ENCODE results near the gene LY6G6D.

Gene LY6G6D

GRCh38 chr6:31711233-31711632, 3.9 kb upstream of the LY6G6D start:
- in situ Hi-C loops (cut with HindIII; ENCODE audit: low sequenced_read_pairs), result no loop called here
- DNase-seq (ENCODE audit: low read depth, low spot score), result no peak
- no peak overlapping the region for H3K4me3 ChIP-seq (ENCODE audit: low read depth, low read length)
- no peak for TF ChIP-seq CTCF (IDR thresholded peaks at IDR 0.05; ENCODE audit: low read depth, low read length)

- no peak overlapping the region for H3K4me3 ChIP-seq (ENCODE audit: low read depth, low read length)
- TF ChIP-seq CTCF (IDR thresholded peaks at IDR 0.05; ENCODE audit: low read depth, low read length), result no peak
- in situ Hi-C loops (cut with HindIII; ENCODE audit: low sequenced_read_pairs), result no loop called here
- no peak for DNase-seq (ENCODE audit: low read depth, low spot score)
Measured at GRCh38 chr6:31712296-31712695, 2.9 kb upstream of the LY6G6D start.

- DNase-seq (ENCODE audit: low read depth, low spot score), result no peak
- in situ Hi-C loops (cut with HindIII; ENCODE audit: low sequenced_read_pairs), result no loop called here
- no peak for TF ChIP-seq CTCF (IDR thresholded peaks at IDR 0.05; ENCODE audit: low read depth, low read length)
- no peak overlapping the region for H3K4me3 ChIP-seq (ENCODE audit: low read depth, low read length)
Measured at GRCh38 chr6:31713465-31713864, 1.7 kb upstream of the LY6G6D start.

GRCh38 chr6:31713991-31714684, 1.0 kb upstream of the LY6G6D start:
- TF ChIP-seq CTCF (IDR thresholded peaks at IDR 0.05; ENCODE audit: low read depth, low read length), result no peak
- no peak for DNase-seq (ENCODE audit: low read depth, low spot score)
- in situ Hi-C loops (cut with HindIII; ENCODE audit: low sequenced_read_pairs), result no loop called here

GRCh38 chr6:31717499-31718222, 2.5 kb downstream of the LY6G6D start:
- H3K4me3 ChIP-seq (ENCODE audit: low read depth, low read length), result no peak overlapping the region
- no peak for TF ChIP-seq CTCF (IDR thresholded peaks at IDR 0.05; ENCODE audit: low read depth, low read length)
- in situ Hi-C loops (cut with HindIII; ENCODE audit: low sequenced_read_pairs), result no loop called here
- no peak for DNase-seq (ENCODE audit: low read depth, low spot score)

More at GRCh38 chr6:31713991-31714684, 1.0 kb upstream of the LY6G6D start:
- H3K4me3 ChIP-seq (ENCODE audit: low read depth, low read length), result no peak overlapping the region

GRCh38 chr6:31718265-31718664, 3.1 kb downstream of the LY6G6D start:
- no peak for TF ChIP-seq CTCF (IDR thresholded peaks at IDR 0.05; ENCODE audit: low read depth, low read length)
- no peak overlapping the region for H3K4me3 ChIP-seq (ENCODE audit: low read depth, low read length)
- in situ Hi-C loops (cut with HindIII; ENCODE audit: low sequenced_read_pairs), result no loop called here
- DNase-seq (ENCODE audit: low read depth, low spot score), result no peak
